Endothelial cell of umbilical vein (primary cell): ENCODE data around the gene JUNB. TPM values are rescaled to one million over a fixed set of nuclear protein-coding genes. Genes with fewer than 3 reads are reported as not detected.

Experiments used
- BruUV-seq: library from RNA; stranded (reverse); fragments of 400-500 nt; replicated peaks from 2 replicates; lab custom pipeline; 2021; lab: Mats Ljungman, UMichigan
- CTCF ChIA-PET: fragments of 300-600, 350-600 bp; sonication (Branson Sonifier 250); formaldehyde crosslinking; loops from one replicate; lab custom pipeline; 2021; ENCODE audit warnings: antibody characterized with exemption, inconsistent platforms; lab: Charles Lee
- POLR2A ChIA-PET: fragments of 300-600, 350-600 bp; sonication (Branson Sonifier 250); formaldehyde crosslinking; loops from one replicate; lab custom pipeline; 2021; ENCODE audit warnings: antibody characterized with exemption, inconsistent platforms; lab: Charles Lee
- DNase-seq: peaks from one replicate; pipeline ENCODE4 v3.0.0-alpha.2; 2011; ENCODE audit warnings: low read depth, low spot score
- FAIRE-seq: peaks from 2 replicates; lab custom pipeline; 2011; peaks lifted over from hg19 to GRCh38; lab: Jason Lieb, UNC
- H2AFZ ChIP-seq: 2 replicates; pipeline ENCODE4 v1.6.0; 2012; ENCODE audit warnings: low read depth, low read length, control low read depth, inconsistent platforms
- H3K27ac ChIP-seq: 2 replicates; pipeline ENCODE4 v1.5.1; 2011; ENCODE audit warnings: low read depth, mild to moderate bottlenecking, control low read depth, low read length, moderate library complexity; ENCODE audit not compliant: insufficient read depth
- H3K27me3 ChIP-seq, 2 experiments: 2 replicates each; pipeline versions ENCODE4 v1.6.0 to v1.6.1; 2011; ENCODE audit warnings: low read length in 2 of 2, mixed read lengths in 1 of 2; ENCODE audit not compliant: control insufficient read depth in 2 of 2, insufficient read depth in 2 of 2
- H3K36me3 ChIP-seq, 2 experiments: 2 replicates in 1 of 2; 3 replicates in 1 of 2; pipeline ENCODE4 v1.5.1; 2011; ENCODE audit warnings: low read length in 2 of 2, mild to moderate bottlenecking in 1 of 2, moderate library complexity in 1 of 2; ENCODE audit not compliant: control insufficient read depth in 2 of 2, insufficient read depth in 2 of 2; ENCODE audit errors: extremely low read depth in 1 of 2
- H3K4me1 ChIP-seq: 3 replicates; pipeline ENCODE4 v1.5.1; 2011; ENCODE audit warnings: mild to moderate bottlenecking, low read length; ENCODE audit not compliant: control insufficient read depth, insufficient read depth; ENCODE audit errors: extremely low read depth
- H3K4me2 ChIP-seq: 2 replicates; pipeline ENCODE4 v1.6.1; 2011; ENCODE audit warnings: low read length, control low read depth, mixed read lengths; ENCODE audit not compliant: insufficient read depth
- H3K4me3 ChIP-seq, 3 experiments: fragments of 200-600 bp in 1 of 3; sonication (generic), shearing (Covaris generic) in 1 of 3; replicated peaks in 1 of 3; 2 replicates each; pipeline ENCODE4 v1.5.1; 2011 to 2016; ENCODE audit warnings: control low read depth in 3 of 3, low read length in 3 of 3, mild to moderate bottlenecking in 2 of 3, inconsistent platforms in 1 of 3, low read depth in 1 of 3, moderate library complexity in 1 of 3; ENCODE audit not compliant: insufficient read depth in 1 of 3
- H3K79me2 ChIP-seq: 2 replicates; pipeline ENCODE4 v1.6.0; 2012; ENCODE audit warnings: low read length, inconsistent platforms; ENCODE audit not compliant: control insufficient read depth, insufficient read depth
- H3K9ac ChIP-seq: replicated peaks from 2 replicates; pipeline ENCODE3; 2011; ENCODE audit warnings: low read length, control low read depth; ENCODE audit not compliant: insufficient read depth; ENCODE audit errors: extremely low read depth
- H3K9me1 ChIP-seq: replicated peaks from 3 replicates; pipeline ENCODE4 v1.6.0; 2011; ENCODE audit warnings: mild to moderate bottlenecking, low read length; ENCODE audit not compliant: control insufficient read depth, insufficient read depth; ENCODE audit errors: extremely low read depth
- H3K9me3 ChIP-seq: replicated peaks from 2 replicates; pipeline ENCODE4 v1.5.1; 2012; ENCODE audit warnings: low read length, inconsistent platforms; ENCODE audit not compliant: control insufficient read depth, insufficient read depth
- H4K20me1 ChIP-seq: replicated peaks from 2 replicates; pipeline ENCODE3; 2011; ENCODE audit warnings: mild to moderate bottlenecking, low read length; ENCODE audit not compliant: control insufficient read depth, insufficient read depth; ENCODE audit errors: extremely low read depth
- CTCF ChIP-seq, 2 donors: IDR thresholded peaks; 1 replicate in 1 of 2; 2 replicates in 1 of 2; pipeline ENCODE4 v1.5.1; 2011; ENCODE audit warnings: low read length in 2 of 2, mild to moderate bottlenecking in 2 of 2, moderate library complexity in 2 of 2, control low read depth in 1 of 2, inconsistent platforms in 1 of 2, low read depth in 1 of 2; ENCODE audit not compliant: insufficient read depth in 1 of 2; ENCODE audit errors: extremely low read depth in 1 of 2
- EZH2 ChIP-seq: IDR thresholded peaks from 2 replicates; pipeline ENCODE4 v1.6.1; 2012; ENCODE audit warnings: borderline replicate concordance, low read depth, mild to moderate bottlenecking, moderate library complexity, low read length, inconsistent platforms; ENCODE audit not compliant: severe bottlenecking
- FOS ChIP-seq: IDR thresholded peaks from 2 replicates; pipeline ENCODE4 v1.6.1; 2011; ENCODE audit warnings: mild to moderate bottlenecking, low read length, moderate library complexity, borderline replicate concordance; ENCODE audit not compliant: insufficient read depth
- GATA2 ChIP-seq: IDR thresholded peaks from 2 replicates; pipeline ENCODE4 v1.7.0; 2011; ENCODE audit warnings: low read depth, mild to moderate bottlenecking, moderate library complexity, mixed read lengths, low read length; ENCODE audit not compliant: insufficient read length, insufficient read depth
- JUN ChIP-seq: IDR thresholded peaks from 2 replicates; pipeline ENCODE4 v1.6.1; 2011; ENCODE audit warnings: borderline replicate concordance, low read depth; ENCODE audit not compliant: insufficient read length, insufficient read depth
- MAX ChIP-seq: IDR thresholded peaks from 2 replicates; pipeline ENCODE4 v1.6.1; 2011; ENCODE audit not compliant: insufficient read depth, insufficient read length
- MYC ChIP-seq: IDR thresholded peaks from one replicate; pipeline ENCODE4 v1.6.1; 2011; ENCODE audit warnings: mild to moderate bottlenecking, low read depth, low read length
- POLR2A ChIP-seq: IDR thresholded peaks from 2 replicates; pipeline ENCODE4 v1.6.1; 2012; ENCODE audit warnings: low read depth, mild to moderate bottlenecking, control low read depth, low read length
- POLR2AphosphoS5 ChIP-seq: IDR thresholded peaks from 2 replicates; pipeline ENCODE4 v1.6.1; 2012; ENCODE audit warnings: low read depth, mild to moderate bottlenecking, control low read depth, low read length, moderate library complexity; ENCODE audit not compliant: insufficient read depth
- dilution Hi-C: fragments of 300-500 bp; cut with MboI; formaldehyde crosslinking; loops from one replicate; pipeline ENCODE4 v1.15.0; 2019; ENCODE audit warnings: low sequenced_read_pairs; ENCODE audit not compliant: extremely low pct_ligation_motif_present
- intact Hi-C: fragments of 100-400 bp; cut with micrococcal nuclease; formaldehyde crosslinking; loops from one replicate; pipeline ENCODE4 v1.10.0; 2022
- polyA plus RNA-seq, 4 experiments: library from polyadenylated mRNA; depleted of rRNA in 3 of 4; stranded (reverse) in 3 of 4; unstranded in 1 of 4; fragments of >200 nt; gene quantifications; 2 replicates each; pipeline versions ENCODE4 v1.2.1 to v1.2.3, GENCODE V29; 2011 to 2012; ENCODE audit warnings: missing spikeins in 1 of 4
- total RNA-seq: library from RNA; stranded (reverse); gene quantifications from 2 replicates; pipeline ENCODE4 v1.2.3, GENCODE V29; 2021

Gene JUNB
- total and polyA plus RNA-seq, 2 donors (not counting 3 experiments of a cell fraction or from before 2014, with no cell fraction given), result 22.8 to 74.4 TPM

- peaks cover 55 to 66% of the 10 kb centered on the region in 2 experiments for H3K27me3 ChIP-seq
- TF ChIP-seq JUN, result no peak
- peak; percentile 40 to 60 for TF ChIP-seq CTCF (IDR thresholded peaks at IDR 0.05; ENCODE audit: extremely low read depth in 1 of 2, insufficient read depth in 1 of 2, low read depth in 1 of 2, low read length in 2 of 2)
- no peak for TF ChIP-seq MYC
- TF ChIP-seq FOS, result no peak
- TF ChIP-seq POLR2A, result no peak
- no peak for TF ChIP-seq MAX
- no peak for TF ChIP-seq POLR2AphosphoS5
- TF ChIP-seq GATA2, result no peak
- peak; percentile 89 for TF ChIP-seq EZH2
- POLR2A ChIA-PET, result no interaction called here
- peak within 1 kb of the TSS in 1 of 3 experiments; percentile 10 for H3K4me3 ChIP-seq
- no peaks in the 10 kb centered on the region for H3K36me3 ChIP-seq
- BruUV-seq, result no TSS peak
- no peaks in the 10 kb centered on the region for H3K9me1 ChIP-seq
- no peak within 1 kb of the TSS for H3K27ac ChIP-seq
- intact Hi-C loops, result loop anchor here (2.0 kb wide), 1 partner anchor 64 kb away; the partner anchor contains the start of gene HOOK2
- FAIRE-seq, result no peak
- H4K20me1 ChIP-seq, result no peaks in the 10 kb centered on the region
- no peak within 1 kb of the TSS for H2AFZ ChIP-seq
- no peaks in the 10 kb centered on the region for H3K79me2 ChIP-seq
- no peak within 1 kb of the TSS for H3K9ac ChIP-seq
- DNase-seq, result no peak
- H3K4me1 ChIP-seq, result no peaks in the 10 kb centered on the region
- CTCF ChIA-PET, result interaction anchor here (1.8 kb wide), 1 partner anchor 72 kb away, joined by 18 read pairs; no protein-coding TSS in a partner anchor
- dilution Hi-C loops, result no loop called here
- H3K9me3 ChIP-seq, result no peaks in the 10 kb centered on the region
- no peak within 1 kb of the TSS for H3K4me2 ChIP-seq
These were observed 47.0 kb downstream of the JUNB start, which contains the start of gene MAST1 for GRCh38 chr19:12838182-12838885. MAST1 (plus strand) TSS chr19:12838515; CDS start chr19:12838573, 58 bp downstream.
